Measurements from ENCODE around the gene IPO11. TPM values are rescaled to one million over a fixed set of nuclear protein-coding genes. Genes with fewer than 3 reads are reported as not detected.
A peak's percentile ranks its signal among the peaks of the same experiment; 100 is the strongest.

IPO11 gene
- total and polyA plus RNA-seq, 7 experiments from 2014 or later: 5.9 to 29.0 (median 23.2) TPM

GRCh38 chr5:62486672-62487071 lies 74.1 kb downstream of the IPO11 start:
- POLR2A ChIA-PET: no interaction called here
- peaks cover 0 to 7% (median 0%) of the 10 kb centered on the region in 7 donors for H3K4me1 Mint-ChIP-seq
- ATAC-seq (no peak), DNase-seq (no peak)
- H3K9me3 Mint-ChIP-seq: no peaks in the 10 kb centered on the region
- no peak overlapping the region for H3K27ac ChIP-seq (ENCODE audit: low read depth, low read length)
- H3K27ac Mint-ChIP-seq: no peak overlapping the region
- H3K27me3 ChIP-seq (ENCODE audit: control insufficient read depth in 2 of 2, insufficient read depth in 2 of 2, low read length in 2 of 2): no peaks in the 10 kb centered on the region
- no peaks in the 10 kb centered on the region for H3K27me3 Mint-ChIP-seq
- CTCF ChIA-PET: interaction anchor here (1.2 kb wide), 1 partner anchor 14 kb away, joined by 3 read pairs; no protein-coding TSS in a partner anchor
- no peaks in the 10 kb centered on the region for H3K4me1 ChIP-seq (ENCODE audit: control insufficient read depth in 2 of 2, insufficient read depth in 2 of 2, low read length in 2 of 2)
- no peak overlapping the region for H3K4me3 ChIP-seq (ENCODE audit: low read length)
- no peaks in the 10 kb centered on the region for H3K9me3 ChIP-seq (ENCODE audit: control insufficient read depth in 2 of 3, low read length in 3 of 3)
- peaks cover 0 to 20% (median 0%) of the 10 kb centered on the region in 3 experiments for H3K36me3 ChIP-seq (ENCODE audit: control insufficient read depth in 2 of 3, insufficient read depth in 3 of 3, low read length in 3 of 3)
- peaks cover 4 to 50% (median 24%) of the 10 kb centered on the region in 5 donors for H3K36me3 Mint-ChIP-seq
- intact Hi-C loops (cut with micrococcal nuclease): no loop called here
- H3K4me3 Mint-ChIP-seq: no peak overlapping the region

GRCh38 chr5:62488531-62488930 lies 76.0 kb downstream of the IPO11 start:
- Histone ChIP-seq H3K4me3 (ENCODE audit: low read length) (no peak overlapping the region), H3K9me3 (ENCODE audit: control insufficient read depth in 2 of 3, low read length in 3 of 3) (no peaks in the 10 kb centered on the region), H3K4me1 (ENCODE audit: control insufficient read depth in 2 of 2, insufficient read depth in 2 of 2, low read length in 2 of 2) (no peaks in the 10 kb centered on the region), H3K36me3 (ENCODE audit: control insufficient read depth in 2 of 3, insufficient read depth in 3 of 3, low read length in 3 of 3) (peaks cover 0 to 26% (median 0%) of the 10 kb centered on the region in 3 experiments), H3K27ac (ENCODE audit: low read depth, low read length) (no peak overlapping the region), H3K27me3 (ENCODE audit: control insufficient read depth in 2 of 2, insufficient read depth in 2 of 2, low read length in 2 of 2) (no peaks in the 10 kb centered on the region)
- Mint-ChIP-seq H3K27ac (no peak overlapping the region), H3K4me1 (peaks cover 0 to 3% (median 0%) of the 10 kb centered on the region in 7 donors), H3K4me3 (no peak overlapping the region), H3K27me3 (no peaks in the 10 kb centered on the region), H3K9me3 (no peaks in the 10 kb centered on the region), H3K36me3 (peaks cover 4 to 46% (median 21%) of the 10 kb centered on the region in 5 donors)
- ChIA-PET CTCF (no interaction called here), POLR2A (no interaction called here)
- intact Hi-C loops (cut with micrococcal nuclease): no loop called here
- ATAC-seq: no peak
- no peak for DNase-seq

GRCh38 chr5:62489471-62489870 lies 76.9 kb downstream of the IPO11 start:
- H3K27me3 ChIP-seq (ENCODE audit: control insufficient read depth in 2 of 2, insufficient read depth in 2 of 2, low read length in 2 of 2): no peaks in the 10 kb centered on the region
- H3K27ac Mint-ChIP-seq: peak overlapping the region in 1 of 9 donors; percentile 44
- H3K9me3 Mint-ChIP-seq: no peaks in the 10 kb centered on the region
- H3K9me3 ChIP-seq (ENCODE audit: control insufficient read depth in 2 of 3, low read length in 3 of 3): no peaks in the 10 kb centered on the region
- no peak overlapping the region for H3K27ac ChIP-seq (ENCODE audit: low read depth, low read length)
- H3K27me3 Mint-ChIP-seq: no peaks in the 10 kb centered on the region
- H3K4me3 ChIP-seq (ENCODE audit: low read length): no peak overlapping the region
- CTCF ChIA-PET: no interaction called here
- DNase-seq: no peak
- peaks cover 0 to 3% (median 0%) of the 10 kb centered on the region in 7 donors for H3K4me1 Mint-ChIP-seq
- no peaks in the 10 kb centered on the region for H3K4me1 ChIP-seq (ENCODE audit: control insufficient read depth in 2 of 2, insufficient read depth in 2 of 2, low read length in 2 of 2)
- POLR2A ChIA-PET: no interaction called here
- H3K36me3 Mint-ChIP-seq: peaks cover 4 to 38% (median 14%) of the 10 kb centered on the region in 5 donors
- intact Hi-C loops (cut with micrococcal nuclease): no loop called here
- H3K36me3 ChIP-seq (ENCODE audit: control insufficient read depth in 2 of 3, insufficient read depth in 3 of 3, low read length in 3 of 3): peaks cover 0 to 24% (median 0%) of the 10 kb centered on the region in 3 experiments
- no peak for ATAC-seq
- no peak overlapping the region for H3K4me3 Mint-ChIP-seq

- Mint-ChIP-seq H3K36me3 (peaks cover 0 to 35% (median 15%) of the 10 kb centered on the region in 5 donors), H3K4me3 (no peak overlapping the region), H3K27ac (no peak overlapping the region), H3K4me1 (no peaks in the 10 kb centered on the region), H3K9me3 (no peaks in the 10 kb centered on the region), H3K27me3 (no peaks in the 10 kb centered on the region)
- intact Hi-C loops (cut with micrococcal nuclease): no loop called here
- H3K27ac ChIP-seq (ENCODE audit: low read depth, low read length): no peak overlapping the region
- CTCF ChIA-PET: no interaction called here
- POLR2A ChIA-PET: no interaction called here
- no peaks in the 10 kb centered on the region for H3K9me3 ChIP-seq (ENCODE audit: control insufficient read depth in 2 of 3, low read length in 3 of 3)
- DNase-seq (no peak), ATAC-seq (no peak)
- H3K4me3 ChIP-seq (ENCODE audit: low read length): no peak overlapping the region
- no peaks in the 10 kb centered on the region for H3K27me3 ChIP-seq (ENCODE audit: control insufficient read depth in 2 of 2, insufficient read depth in 2 of 2, low read length in 2 of 2)
- H3K36me3 ChIP-seq (ENCODE audit: control insufficient read depth in 2 of 3, insufficient read depth in 3 of 3, low read length in 3 of 3): peaks cover 0 to 47% (median 0%) of the 10 kb centered on the region in 3 experiments
- no peaks in the 10 kb centered on the region for H3K4me1 ChIP-seq (ENCODE audit: control insufficient read depth in 2 of 2, insufficient read depth in 2 of 2, low read length in 2 of 2)
These were observed 82.2 kb downstream of the IPO11 start for GRCh38 chr5:62494772-62495171.

- Mint-ChIP-seq H3K36me3 (peaks cover 3 to 37% (median 17%) of the 10 kb centered on the region in 5 donors), H3K4me3 (no peak overlapping the region)
- CTCF ChIA-PET: no interaction called here
These were observed 84.3 kb downstream of the IPO11 start for GRCh38 chr5:62496876-62497275.

GRCh38 chr5:62498961-62499360 lies 86.4 kb downstream of the IPO11 start:
- Histone ChIP-seq H3K4me1 (ENCODE audit: control insufficient read depth in 2 of 2, insufficient read depth in 2 of 2, low read length in 2 of 2) (no peaks in the 10 kb centered on the region), H3K27me3 (ENCODE audit: control insufficient read depth in 2 of 2, insufficient read depth in 2 of 2, low read length in 2 of 2) (no peaks in the 10 kb centered on the region), H3K9me3 (ENCODE audit: control insufficient read depth in 2 of 3, low read length in 3 of 3) (no peaks in the 10 kb centered on the region), H3K36me3 (ENCODE audit: control insufficient read depth in 2 of 3, insufficient read depth in 3 of 3, low read length in 3 of 3) (peaks cover 0 to 41% (median 0%) of the 10 kb centered on the region in 3 experiments), H3K27ac (ENCODE audit: low read depth, low read length) (no peak overlapping the region), H3K4me3 (ENCODE audit: low read length) (no peak overlapping the region)
- DNase-seq: no peak
- Mint-ChIP-seq H3K4me3 (no peak overlapping the region), H3K27ac (no peak overlapping the region), H3K27me3 (no peaks in the 10 kb centered on the region), H3K4me1 (no peaks in the 10 kb centered on the region), H3K36me3 (peaks cover 2 to 38% (median 23%) of the 10 kb centered on the region in 5 donors), H3K9me3 (no peaks in the 10 kb centered on the region)
- ChIA-PET POLR2A (no interaction called here), CTCF (no interaction called here)
- intact Hi-C loops (cut with micrococcal nuclease): no loop called here
- no peak for ATAC-seq

More at GRCh38 chr5:62496876-62497275, 84.3 kb downstream of the IPO11 start:
- no peak overlapping the region for H3K4me3 ChIP-seq (ENCODE audit: low read length)
- POLR2A ChIA-PET: no interaction called here
- no peak for ATAC-seq
- H3K4me1 ChIP-seq (ENCODE audit: control insufficient read depth in 2 of 2, insufficient read depth in 2 of 2, low read length in 2 of 2): no peaks in the 10 kb centered on the region
- intact Hi-C loops (cut with micrococcal nuclease): no loop called here
- Mint-ChIP-seq H3K27me3 (no peaks in the 10 kb centered on the region), H3K27ac (no peak overlapping the region), H3K9me3 (no peaks in the 10 kb centered on the region), H3K4me1 (no peaks in the 10 kb centered on the region)
- H3K27ac ChIP-seq (ENCODE audit: low read depth, low read length): no peak overlapping the region
- H3K27me3 ChIP-seq (ENCODE audit: control insufficient read depth in 2 of 2, insufficient read depth in 2 of 2, low read length in 2 of 2): no peaks in the 10 kb centered on the region
- H3K36me3 ChIP-seq (ENCODE audit: control insufficient read depth in 2 of 3, insufficient read depth in 3 of 3, low read length in 3 of 3): peaks cover 0 to 46% (median 0%) of the 10 kb centered on the region in 3 experiments
- DNase-seq: no peak
- H3K9me3 ChIP-seq (ENCODE audit: control insufficient read depth in 2 of 3, low read length in 3 of 3): no peaks in the 10 kb centered on the region

- Histone ChIP-seq H3K4me3 (ENCODE audit: low read length) (no peak overlapping the region), H3K9me3 (ENCODE audit: control insufficient read depth in 2 of 3, low read length in 3 of 3) (no peaks in the 10 kb centered on the region), H3K4me1 (ENCODE audit: control insufficient read depth in 2 of 2, insufficient read depth in 2 of 2, low read length in 2 of 2) (no peaks in the 10 kb centered on the region), H3K36me3 (ENCODE audit: control insufficient read depth in 2 of 3, insufficient read depth in 3 of 3, low read length in 3 of 3) (peaks cover 0 to 41% (median 0%) of the 10 kb centered on the region in 3 experiments), H3K27me3 (ENCODE audit: control insufficient read depth in 2 of 2, insufficient read depth in 2 of 2, low read length in 2 of 2) (no peaks in the 10 kb centered on the region), H3K27ac (ENCODE audit: low read depth, low read length) (no peak overlapping the region)
- CTCF ChIA-PET: no interaction called here
- Mint-ChIP-seq H3K4me3 (no peak overlapping the region), H3K9me3 (no peaks in the 10 kb centered on the region), H3K27ac (no peak overlapping the region), H3K27me3 (no peaks in the 10 kb centered on the region), H3K4me1 (no peaks in the 10 kb centered on the region), H3K36me3 (peaks cover under 1 to 39% (median 20%) of the 10 kb centered on the region in 5 donors)
- POLR2A ChIA-PET: interaction anchor here (0.7 kb wide), 1 partner anchor 8 kb away, joined by 3 read pairs; no protein-coding TSS in a partner anchor
- intact Hi-C loops (cut with micrococcal nuclease): no loop called here
- no peak for DNase-seq
- no peak for ATAC-seq
These were observed 87.2 kb downstream of the IPO11 start for GRCh38 chr5:62499756-62500155.
